GM21528 (cell line): ENCODE measurements around the gene PAX5.

ENCODE experiments used
- ATAC-seq: cut with Tn5 transposase; IDR thresholded peaks from one replicate; pipeline ENCODE4 v1.9.1; 2021; ENCODE audit warnings: mild to moderate bottlenecking, moderate library complexity; ENCODE audit not compliant: unreplicated experiment, low FRiP score

Gene PAX5

DNA sequence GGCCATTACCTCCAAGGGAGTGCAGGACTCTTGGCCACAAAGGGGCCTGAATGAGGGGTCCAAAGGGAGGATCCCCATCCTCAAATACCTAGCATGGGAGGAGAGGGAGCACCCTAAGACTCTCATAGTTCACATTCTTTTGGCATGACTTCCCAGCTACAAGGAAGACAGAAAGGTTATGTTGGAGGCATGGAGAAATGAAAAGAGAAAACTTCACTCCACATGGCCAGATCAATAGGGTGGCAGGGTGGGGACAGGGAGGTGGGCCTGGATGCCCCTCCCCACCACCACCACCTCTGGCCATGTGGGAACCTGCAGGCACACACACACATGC, 97.6 kb downstream of the PAX5 start:
- no peak for ATAC-seq

DNA sequence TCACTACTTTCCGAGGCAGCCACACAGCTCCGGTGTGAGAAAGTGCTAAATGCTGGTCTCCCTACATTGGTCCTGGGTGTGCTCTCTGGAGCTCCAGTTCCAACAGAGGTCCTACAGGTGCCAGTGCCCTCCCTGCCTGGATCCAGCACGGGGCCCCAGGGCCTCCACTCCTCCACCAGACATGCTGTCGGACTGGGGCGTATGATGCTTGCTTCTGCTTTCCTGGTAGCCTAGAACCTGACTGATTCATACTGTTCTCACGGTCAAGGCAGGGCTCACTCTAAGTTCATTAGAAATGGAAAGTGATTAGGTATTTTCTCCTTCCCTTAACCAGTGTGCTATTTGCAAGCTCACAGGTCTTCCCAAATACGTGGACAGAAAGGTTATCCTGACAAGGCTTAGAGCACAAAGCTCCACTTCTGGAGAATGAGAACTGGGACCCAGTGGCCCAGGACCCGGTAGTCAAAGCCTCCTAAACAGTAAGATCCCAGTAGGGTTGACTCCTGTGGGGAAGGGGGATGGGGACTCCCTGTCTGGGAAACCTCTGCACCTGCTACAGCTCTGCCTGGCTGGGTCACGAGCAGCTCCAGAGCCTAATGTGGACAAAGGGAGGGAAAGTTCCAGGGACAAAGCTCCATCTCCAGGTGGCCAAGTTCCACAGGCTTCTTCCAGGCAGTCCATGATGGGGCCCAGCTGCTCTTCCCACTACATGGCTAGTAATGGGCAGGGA, 98.1 kb downstream of the PAX5 start:
- no peak for ATAC-seq

DNA sequence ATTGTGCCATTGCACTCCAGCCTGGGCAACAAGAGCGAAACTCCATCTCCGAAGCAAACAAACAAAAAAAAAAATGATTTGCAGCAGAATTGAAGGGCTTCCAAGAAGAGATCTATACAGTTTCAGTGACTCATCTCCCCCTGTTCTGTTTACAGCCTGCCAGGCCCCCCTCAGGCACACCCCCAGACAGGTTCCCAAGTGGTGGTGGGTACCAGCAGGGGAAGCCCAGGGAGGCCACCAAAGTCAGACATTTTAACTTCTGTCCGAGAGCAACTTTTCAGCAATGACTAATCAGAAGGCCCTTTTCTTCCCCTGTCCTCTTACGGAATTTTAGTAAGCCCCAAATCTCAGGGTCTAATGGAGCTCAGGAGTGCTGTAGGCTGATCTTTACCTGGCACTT, 98.7 kb downstream of the PAX5 start:
- no peak for ATAC-seq

DNA sequence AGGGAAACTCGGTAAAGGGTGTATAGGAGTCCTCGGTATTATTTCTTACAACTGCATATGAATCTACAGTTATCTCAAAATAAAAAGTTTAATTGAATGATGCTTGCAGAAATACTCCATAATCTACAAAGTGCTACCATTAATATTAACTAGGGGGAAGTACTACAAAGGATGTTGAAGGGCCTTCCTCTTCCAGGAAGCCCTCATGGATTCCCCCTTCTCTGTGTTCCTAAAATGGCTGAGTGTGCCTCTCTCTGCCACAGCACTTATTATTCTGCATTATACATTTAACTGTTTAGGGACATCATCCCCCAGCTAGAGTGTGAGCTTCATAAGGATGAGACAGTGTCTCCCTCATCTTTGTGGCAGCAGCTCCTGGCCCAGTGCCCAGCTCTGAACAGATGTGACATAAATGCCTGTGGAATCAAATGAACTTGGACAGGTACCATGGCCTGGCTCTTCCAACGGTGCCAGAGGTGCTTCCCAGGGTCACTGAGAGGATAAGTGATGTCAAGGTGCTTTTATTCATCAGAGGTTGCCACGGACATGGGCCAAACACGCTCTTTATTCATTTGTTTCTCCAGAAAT, 99.5 kb downstream of the PAX5 start:
- no peak for ATAC-seq

DNA sequence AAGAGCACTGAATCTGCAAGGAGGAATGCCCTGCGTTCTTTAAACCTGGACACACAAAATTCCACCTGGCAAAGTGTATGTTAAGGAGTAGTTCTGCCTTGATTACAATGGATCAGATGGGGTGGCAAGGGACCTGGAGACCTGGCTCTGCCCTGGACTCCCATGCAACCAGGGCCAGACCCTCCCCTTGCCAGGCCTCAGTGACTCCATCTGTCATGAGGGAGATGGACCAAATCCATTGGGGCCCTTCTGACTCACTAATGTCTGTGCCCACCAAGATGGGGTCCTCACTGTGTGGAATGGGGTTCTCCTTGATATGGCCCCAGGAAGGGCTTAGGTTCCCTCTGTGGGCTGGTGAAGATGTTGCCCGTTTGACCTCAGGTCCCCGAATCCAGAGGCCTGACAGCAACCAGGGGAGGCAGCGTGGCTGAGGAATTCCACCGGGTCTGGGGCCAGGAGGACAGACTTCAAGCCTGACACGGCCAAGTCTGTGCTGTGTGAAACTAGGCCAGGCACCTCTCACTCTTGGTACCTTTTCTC, 100.3 kb downstream of the PAX5 start:
- no peak for ATAC-seq

DNA sequence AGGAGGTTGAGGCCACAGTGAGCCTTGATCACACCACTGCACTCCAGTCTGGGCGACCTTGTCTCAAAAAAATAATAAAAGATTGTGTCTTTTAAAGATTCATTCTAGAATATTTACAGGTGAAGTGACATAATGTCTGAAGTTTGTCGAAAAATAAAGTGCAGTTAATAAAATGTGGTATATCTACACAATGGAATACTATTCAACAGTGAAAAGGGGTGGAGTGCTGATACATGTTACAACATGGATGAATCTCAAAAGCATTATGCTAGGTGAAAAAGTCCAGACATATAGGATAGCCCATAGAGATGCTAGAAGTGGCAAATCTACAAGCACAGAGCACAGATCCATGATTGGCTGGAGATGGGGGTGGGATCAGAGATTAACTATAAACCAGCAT, 101.9 kb downstream of the PAX5 start:
- no peak for ATAC-seq

DNA sequence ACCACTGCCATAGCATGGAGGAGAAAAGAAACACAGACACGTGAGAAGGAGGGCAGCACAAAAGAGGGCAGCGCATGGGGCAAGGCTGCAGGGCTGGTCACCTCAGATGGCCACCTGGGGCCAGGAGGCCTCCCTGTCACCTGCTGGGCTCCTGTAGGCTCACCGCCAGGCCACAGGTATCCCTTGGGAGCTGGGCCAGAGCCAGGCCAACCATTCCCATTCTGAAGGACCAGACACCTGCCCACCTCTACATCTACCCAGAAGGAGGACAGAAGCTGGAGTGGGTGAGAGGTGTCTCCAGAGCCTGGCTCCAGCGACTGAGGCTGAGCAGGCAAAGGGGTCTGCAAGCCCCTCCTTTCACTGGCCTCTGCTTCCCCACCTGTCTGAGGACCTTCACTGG, 103.1 kb downstream of the PAX5 start:
- no peak for ATAC-seq

DNA sequence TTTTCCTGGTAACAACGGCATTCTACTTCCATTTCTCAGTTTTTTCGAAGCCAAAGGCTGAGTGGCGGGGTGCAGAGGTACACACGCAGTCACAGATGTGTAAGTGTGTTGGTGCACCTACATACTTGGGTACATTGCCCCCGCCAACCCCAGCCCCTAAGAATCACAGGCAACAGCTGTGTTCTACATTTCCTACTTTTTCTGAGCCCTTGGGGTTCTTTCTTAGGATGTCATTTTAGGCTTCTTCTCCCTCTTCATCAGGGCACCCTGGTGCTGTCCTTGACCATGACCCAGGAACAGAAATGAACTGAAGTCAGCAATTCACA, 104.8 kb downstream of the PAX5 start:
- no peak for ATAC-seq

DNA sequence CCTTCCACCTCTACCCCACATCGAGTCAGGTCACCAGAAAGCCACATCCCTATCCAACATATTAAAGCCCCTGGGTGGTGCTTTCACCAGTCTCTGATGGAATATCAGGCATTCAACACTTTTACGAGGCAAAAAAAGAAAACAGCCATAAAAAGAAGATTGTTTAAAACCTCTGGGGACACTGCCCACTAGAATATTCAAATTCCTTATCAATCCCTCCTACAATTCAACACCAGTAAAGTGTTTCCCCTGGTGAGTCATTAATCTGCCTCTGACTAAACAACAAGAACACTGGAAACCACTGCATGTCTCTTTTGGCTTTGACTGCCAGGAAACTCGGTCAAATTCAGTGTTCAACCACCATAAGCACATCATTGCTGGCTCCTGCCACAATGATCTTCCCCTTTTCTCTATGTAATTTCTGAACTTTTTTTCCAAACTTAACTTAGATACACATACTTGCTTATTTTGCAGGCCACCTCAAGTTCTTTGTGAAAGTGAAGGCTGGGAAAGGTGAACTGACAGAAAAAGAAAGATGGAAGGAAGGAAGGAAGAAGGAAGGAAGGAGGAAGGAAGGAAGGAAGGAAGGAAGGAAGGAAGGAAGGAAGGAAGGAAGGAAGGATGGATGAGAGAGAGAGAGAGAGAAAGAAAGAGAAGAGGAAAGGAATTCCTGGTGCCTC, 105.3 kb downstream of the PAX5 start:
- ATAC-seq, result no peak

DNA sequence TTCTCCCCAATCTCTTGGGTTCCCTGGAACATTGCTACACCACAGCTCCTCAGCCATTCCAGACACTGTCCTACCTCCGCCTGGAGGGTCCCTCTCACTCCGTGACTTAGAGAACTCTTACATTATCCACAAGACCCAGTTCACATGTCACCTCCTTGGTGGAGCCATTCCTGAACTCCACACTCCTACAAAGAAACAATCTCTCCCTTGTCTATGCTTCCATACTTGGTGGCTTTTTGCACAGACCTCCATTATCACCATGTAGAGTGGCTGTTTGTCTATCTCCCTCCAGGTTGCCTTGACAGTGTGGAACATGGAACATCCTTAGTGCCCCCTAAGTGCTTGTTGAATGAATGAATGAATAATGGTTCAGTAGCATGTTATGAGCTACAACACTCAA, 105.9 kb downstream of the PAX5 start:
- no peak for ATAC-seq

DNA sequence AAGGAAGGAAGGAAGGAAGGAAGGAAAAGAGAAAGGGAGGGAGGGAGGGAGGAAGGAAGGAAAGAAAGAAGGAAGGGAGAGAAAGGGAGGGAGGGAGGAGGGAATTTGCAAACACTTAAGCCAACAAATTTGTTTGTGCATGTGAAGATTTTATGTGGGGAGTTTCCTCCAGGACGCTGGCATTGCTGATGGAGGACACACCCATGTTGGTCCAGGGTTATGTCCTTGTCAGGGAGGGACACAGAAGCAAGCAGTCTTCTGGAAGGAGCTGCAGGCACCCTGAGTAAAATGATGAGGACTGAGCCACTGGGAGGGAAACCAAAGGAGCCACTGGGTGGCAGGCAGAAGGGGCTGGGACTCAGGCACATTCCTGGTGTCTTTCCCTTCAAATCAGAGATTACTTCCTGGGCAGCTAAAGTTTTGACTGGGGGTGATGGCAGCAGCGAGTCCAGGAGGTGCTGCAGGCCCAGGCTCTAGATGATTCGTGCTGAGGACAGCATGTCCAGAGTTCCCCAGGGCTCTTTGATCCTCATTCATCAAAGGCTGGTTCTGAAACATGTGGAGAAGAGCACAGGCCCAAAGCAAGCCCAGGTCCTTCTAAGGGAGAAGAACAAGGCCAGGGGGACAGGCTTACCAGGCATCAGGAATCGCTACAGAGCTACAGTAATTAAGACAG, 109.2 kb downstream of the PAX5 start:
- ATAC-seq, result no peak

DNA sequence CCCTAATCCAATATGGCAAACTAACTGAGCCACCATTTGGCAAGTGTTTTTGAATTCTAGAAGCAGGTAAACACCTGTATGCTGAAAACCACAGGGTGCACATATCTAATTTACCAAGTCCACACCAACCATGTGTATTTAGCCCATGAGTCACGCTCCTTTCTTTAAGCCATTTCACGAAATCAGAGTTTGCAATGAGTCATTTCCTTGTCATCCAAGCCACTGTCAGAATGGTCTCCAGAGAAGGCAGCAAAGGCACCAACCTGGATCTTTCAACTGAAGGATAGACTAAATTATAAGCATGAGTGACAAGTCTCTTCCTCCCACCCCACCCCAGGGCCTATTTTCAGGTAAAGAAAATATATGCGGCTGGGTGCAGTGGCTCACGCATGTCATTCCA, 110.0 kb downstream of the PAX5 start:
- no peak for ATAC-seq

DNA sequence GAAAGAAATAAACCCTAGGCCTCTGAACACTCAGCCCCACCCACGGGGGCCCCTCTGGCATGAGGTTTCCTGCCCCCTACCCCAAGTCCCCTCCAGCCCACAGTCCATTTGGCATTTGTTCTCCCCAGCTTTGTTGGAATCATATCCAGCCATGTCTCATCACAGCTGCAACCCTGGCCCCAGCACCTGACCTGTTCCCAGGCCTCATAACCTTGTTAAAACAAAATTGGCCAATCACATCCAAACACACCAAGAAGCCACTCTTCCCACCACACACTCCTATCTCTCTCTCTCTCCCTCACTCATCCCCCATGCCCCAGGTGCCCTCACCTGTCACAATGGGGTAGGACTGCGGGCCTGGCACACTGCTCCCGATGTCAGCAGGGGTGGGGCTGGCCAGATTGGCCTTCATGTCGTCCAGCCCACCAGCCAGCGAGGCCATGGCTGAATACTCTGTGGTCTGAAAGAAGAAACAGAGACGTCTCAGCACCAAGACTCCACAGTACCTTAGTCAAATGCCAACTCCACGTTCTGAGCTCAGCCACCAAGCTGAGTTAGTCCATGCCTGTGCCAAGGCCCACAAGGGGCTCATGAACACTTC, 110.9 kb downstream of the PAX5 start:
- ATAC-seq, result no peak

DNA sequence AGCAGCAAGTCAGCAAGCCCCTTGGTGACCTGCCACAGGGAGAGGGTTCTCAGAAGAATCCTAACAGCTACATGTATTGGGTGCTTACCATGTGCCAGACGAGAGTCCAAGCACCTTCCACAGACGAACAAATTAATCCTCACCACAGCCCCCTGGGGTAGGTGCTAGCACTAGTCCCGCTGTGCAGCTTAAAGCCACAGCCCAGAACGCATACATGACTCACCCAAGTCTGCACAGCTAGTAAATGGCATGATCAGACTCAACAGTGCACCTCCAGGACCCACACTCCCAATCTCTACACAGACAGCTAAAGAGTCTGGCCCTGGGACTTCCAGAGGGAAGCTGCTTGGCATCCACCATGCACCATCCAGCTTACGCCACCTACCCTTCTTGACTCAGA, 111.5 kb downstream of the PAX5 start:
- ATAC-seq, result no peak

DNA sequence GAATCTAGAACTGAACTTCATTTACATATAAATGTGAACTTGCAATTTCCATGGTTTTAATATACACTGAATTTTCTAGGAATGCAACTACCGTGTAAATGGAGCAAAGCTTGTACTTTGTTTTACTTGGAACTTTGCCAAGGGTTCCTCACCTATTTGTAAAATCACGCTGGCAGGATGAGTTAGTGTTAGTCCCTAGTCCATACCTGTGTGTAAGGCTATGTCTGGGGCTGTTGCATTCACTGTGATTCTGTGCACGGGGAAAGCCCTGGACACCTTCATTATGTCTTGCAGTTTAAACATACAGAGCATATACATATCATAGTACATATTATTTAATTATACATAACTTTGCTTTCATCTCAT, 119.9 kb downstream of the PAX5 start:
- ATAC-seq, result no peak

DNA sequence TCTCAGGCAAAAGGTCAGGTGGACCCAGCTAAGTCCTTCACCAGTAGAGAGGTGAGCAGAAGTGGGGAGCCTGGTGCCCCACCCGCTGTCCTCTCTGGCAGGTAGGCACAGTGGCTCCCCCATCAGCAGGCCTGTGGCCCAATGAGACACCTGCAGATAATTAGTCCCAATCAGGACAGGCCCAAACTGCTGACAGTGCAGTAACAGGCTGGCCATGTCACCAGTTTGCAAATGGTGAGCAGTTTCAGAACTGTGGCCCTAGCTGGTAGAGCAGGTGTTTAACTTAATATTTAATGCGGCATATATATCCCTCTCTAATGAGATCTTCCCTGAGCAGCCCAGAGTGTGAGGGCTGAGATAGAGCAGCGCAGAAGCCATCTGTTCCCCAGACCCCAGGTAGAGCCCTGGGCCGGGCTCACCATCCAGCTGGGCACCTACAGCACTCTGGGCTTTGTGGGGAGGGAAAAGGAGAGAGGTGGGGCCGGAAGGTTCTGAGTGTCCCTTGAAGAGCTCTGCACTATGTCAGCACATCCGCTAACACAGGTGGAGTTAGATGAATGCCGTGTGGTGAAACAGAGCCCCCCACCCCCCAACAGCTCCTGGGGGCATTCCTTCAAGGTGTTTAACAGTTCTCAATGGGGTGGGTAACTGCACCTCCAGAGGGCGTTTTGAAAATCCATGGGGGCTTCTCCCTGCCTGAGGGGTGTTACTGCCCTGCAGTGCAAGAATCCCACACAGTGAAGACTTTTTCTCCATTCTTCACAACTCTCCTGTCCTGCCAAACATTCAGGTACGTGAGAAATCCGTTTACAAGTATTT, 120.5 kb downstream of the PAX5 start:
- no peak for ATAC-seq

DNA sequence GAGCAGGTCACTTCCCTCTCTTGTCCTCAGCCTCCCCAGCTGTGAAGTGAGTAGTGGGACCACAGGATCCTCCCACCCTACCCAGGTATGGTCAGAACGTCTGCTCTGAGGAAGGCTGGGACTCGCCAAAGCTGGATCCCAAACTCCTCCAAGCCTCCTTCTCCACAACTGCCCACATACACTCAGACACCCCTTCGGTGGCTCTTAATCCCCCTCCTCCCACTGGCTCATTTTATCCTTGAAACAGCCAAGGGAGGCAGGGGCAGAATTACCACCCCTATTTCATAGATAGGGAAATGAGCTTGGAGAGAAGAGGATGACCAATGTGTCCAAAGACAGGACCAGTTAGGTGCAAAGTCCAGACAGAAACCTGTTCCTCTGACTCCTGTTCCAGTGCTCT, 121.4 kb downstream of the PAX5 start:
- ATAC-seq, result no peak

DNA sequence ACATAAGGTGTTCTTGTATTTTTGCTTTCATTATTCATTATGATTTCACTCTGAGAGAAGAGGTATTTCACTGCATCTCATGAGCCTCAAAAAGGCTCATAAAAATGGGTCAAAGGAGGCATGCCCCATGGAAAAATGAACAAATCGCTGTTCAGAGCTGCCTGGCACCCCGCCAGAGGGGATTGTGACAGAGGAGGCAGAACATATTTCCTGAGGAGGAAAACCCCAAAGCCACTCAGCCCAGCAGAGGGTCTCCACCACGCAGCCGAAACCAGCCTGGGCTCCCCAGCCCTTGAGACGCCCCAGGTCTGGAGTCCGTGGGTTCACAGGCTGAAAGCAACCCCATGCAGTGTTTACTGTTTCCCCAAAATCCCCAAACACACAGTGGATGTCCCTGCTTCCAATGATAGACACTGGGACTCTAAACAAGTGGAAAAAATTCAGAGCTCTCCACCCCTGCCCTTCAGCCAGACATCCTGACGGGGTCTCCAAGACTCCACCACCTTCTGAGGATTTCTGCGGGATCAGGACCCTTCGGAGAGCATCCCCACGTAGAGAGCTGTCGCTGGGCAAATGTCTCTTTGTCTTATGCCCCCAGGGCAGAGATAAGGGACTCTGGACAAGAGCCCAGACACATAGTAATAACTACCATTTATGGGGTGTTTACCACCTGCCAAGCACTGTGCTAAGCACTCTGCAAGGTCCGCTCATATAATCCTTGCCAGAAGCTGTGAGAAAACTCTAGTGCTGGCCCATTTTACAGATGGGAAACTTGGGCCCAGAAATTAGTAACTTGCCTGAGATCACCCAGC, 122.3 kb downstream of the PAX5 start:
- no peak for ATAC-seq

DNA sequence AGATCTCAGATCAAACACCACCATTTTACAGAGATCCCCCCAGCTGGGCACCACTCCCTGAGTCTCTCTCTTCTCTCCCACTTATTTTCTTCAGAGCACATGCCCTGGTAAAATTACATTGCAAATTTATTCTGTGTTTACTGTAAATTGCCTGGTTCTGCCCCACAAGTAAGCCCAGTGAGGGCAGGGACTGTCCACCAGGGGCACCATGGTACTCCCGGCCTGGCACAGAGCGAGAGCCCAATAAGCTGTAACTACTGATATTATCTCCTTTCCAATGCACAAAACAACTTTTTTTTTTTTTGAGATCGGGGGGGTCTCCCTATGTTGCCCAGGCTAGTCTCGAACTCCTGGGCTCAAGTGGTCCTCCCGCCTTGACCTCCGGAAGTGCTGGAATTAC, 123.0 kb downstream of the PAX5 start:
- ATAC-seq, result no peak

DNA sequence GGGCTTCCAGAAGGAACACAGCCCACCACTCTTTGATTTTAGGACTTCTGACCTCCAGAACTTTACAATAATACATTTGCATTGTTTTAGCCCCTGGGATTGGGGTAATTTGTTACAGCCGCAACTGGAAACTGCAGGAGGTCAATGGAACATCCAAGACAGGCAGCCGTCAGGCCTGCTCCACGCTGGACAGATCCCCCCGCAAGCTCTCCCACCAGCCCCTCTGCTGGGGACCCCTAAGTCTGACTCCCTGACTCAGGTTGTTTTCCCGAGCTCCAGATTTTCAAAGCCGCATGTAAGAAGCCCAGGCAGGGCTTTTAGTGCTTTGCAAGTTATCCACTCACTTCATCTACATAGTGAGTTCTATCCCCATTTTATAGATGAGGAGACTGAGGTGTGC, 127.6 kb downstream of the PAX5 start:
- ATAC-seq, result no peak
